T-helper 2 cell treated with Interferon-gamma antibody and Interleukin-4, amounts not matched to agents 5 μg/mL and 100 μg/mL, for 36 hours (primary cell): ENCODE results near the gene FGD4.
"Not testable (repeated sequence)": the region's sequence is repeated elsewhere in the genome, so short reads cannot be mapped to it uniquely, and the experiment has no call there.

ENCODE experiments used
- DNase-seq: peaks from one replicate; pipeline ENCODE4 v3.0.0; 2021; ENCODE audit warnings: low spot score
- H3K27ac Mint-ChIP-seq: one replicate; pipeline ENCODE4 v1.8.0; 2021; ENCODE audit warnings: mild to moderate bottlenecking, mixed read lengths
- H3K27me3 Mint-ChIP-seq: one replicate; pipeline ENCODE4 v1.8.0; 2021; ENCODE audit warnings: low read depth, mixed read lengths
- H3K36me3 Mint-ChIP-seq: one replicate; pipeline ENCODE4 v1.8.0; 2021; ENCODE audit warnings: low read depth, mixed read lengths
- H3K4me1 Mint-ChIP-seq: one replicate; pipeline ENCODE4 v1.8.0; 2021; ENCODE audit warnings: low read depth, mixed read lengths
- H3K4me3 Mint-ChIP-seq: one replicate; pipeline ENCODE4 v1.8.0; 2022; ENCODE audit warnings: mild to moderate bottlenecking, moderate library complexity, mixed read lengths
- H3K9me3 Mint-ChIP-seq: one replicate; pipeline ENCODE4 v1.8.0; 2021; ENCODE audit warnings: mixed read lengths

The FGD4 gene

DNA sequence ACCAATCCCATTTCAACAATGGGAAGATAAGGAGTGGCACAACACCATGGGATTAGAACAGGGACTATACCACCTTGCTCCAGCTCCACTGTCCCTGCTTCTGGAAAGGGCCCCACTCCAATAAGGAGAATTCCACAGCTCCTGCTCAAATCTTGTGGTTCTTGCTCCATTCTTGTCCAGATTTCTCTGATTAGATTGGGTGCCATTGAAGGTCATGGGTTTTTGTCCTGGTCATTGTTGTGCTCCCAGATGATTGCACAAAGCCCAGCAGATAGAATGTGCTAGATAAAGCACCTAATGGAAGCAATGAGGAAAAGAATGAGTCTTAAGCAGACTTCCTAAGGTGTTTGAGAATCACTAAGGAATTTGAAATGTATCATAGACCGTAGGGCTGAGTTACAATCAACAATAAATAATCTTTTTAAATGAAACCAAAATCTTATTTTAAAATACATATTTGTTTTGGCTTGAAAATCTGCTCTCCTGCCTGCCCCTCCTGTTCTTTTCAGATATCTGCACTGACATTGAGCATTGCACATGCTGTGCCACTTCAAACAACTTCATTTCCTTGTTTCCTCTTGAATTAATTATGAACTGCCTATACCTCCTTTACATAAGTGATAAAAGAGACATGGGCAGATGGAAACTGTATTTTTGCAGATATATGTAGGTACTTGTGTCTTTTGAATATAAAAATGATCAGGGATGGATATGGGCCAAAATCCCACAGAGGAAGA is 115.9 kb downstream of the FGD4 start:
- Mint-ChIP-seq H3K9me3 (no peaks in the 10 kb centered on the region), H3K4me1 (no peaks in the 10 kb centered on the region), H3K27me3 (peaks cover 23% of the 10 kb centered on the region), H3K27ac (no peak overlapping the region), H3K36me3 (no peaks in the 10 kb centered on the region), H3K4me3 (no peak overlapping the region)
- no peak for DNase-seq

DNA sequence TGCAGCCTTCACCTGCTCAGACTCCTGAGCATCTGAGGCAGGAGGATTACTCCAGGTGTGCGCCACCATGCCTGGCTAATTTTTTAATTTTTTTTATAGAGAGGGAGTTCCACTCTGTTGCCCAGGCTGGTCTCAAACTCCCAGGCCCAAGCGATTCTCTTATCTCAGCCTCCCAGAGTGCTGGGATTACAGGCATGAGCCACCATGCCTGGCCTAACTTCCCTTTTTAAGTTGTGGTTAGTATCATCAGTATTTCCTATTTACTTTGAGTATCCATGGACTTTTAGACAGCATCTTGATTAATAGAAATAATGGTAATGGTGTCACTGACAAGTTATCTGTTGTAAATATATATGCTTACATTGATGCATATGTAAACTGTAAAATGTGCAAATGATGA is 116.9 kb downstream of the FGD4 start:
- Mint-ChIP-seq H3K4me1 (no peaks in the 10 kb centered on the region), H3K27ac (no peak overlapping the region), H3K27me3 (peaks cover 18% of the 10 kb centered on the region), H3K4me3 (no peak overlapping the region), H3K36me3 (no peaks in the 10 kb centered on the region), H3K9me3 (no peaks in the 10 kb centered on the region)
- no peak for DNase-seq

DNA sequence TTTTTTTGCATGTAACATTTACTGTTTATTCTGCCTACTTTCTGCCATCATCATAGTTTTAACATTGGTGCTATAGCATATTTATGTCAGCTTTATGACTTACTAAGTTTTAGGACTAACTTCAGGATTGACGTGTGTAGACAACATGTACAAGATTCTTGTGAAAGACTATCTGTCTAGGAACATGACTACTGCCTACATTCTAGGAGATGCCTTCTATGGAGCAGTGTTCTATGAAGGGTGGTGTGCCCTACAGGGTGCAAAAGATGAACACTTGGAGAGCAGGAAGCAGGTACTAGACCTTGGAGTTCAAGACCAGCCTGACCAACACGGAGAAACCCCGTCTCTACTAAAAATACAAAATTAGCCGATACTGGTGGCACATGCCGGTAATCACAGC is 118.6 kb downstream of the FGD4 start:
- no peaks in the 10 kb centered on the region for H3K9me3 Mint-ChIP-seq
- H3K36me3 Mint-ChIP-seq = no peaks in the 10 kb centered on the region
- no peak overlapping the region for H3K4me3 Mint-ChIP-seq
- no peak overlapping the region for H3K27ac Mint-ChIP-seq
- peaks cover 8% of the 10 kb centered on the region for H3K4me1 Mint-ChIP-seq
- peaks cover 14% of the 10 kb centered on the region for H3K27me3 Mint-ChIP-seq
- no peak for DNase-seq

- H3K27me3 Mint-ChIP-seq = peaks cover 6% of the 10 kb centered on the region
- H3K9me3 Mint-ChIP-seq = no peaks in the 10 kb centered on the region
- DNase-seq = no peak
- H3K4me1 Mint-ChIP-seq = peaks cover 9% of the 10 kb centered on the region
- no peaks in the 10 kb centered on the region for H3K36me3 Mint-ChIP-seq
- no peak overlapping the region for H3K4me3 Mint-ChIP-seq
- no peak overlapping the region for H3K27ac Mint-ChIP-seq
Measured at GRCh38 chr12:32519047-32519446, 119.7 kb downstream of the FGD4 start.

DNA sequence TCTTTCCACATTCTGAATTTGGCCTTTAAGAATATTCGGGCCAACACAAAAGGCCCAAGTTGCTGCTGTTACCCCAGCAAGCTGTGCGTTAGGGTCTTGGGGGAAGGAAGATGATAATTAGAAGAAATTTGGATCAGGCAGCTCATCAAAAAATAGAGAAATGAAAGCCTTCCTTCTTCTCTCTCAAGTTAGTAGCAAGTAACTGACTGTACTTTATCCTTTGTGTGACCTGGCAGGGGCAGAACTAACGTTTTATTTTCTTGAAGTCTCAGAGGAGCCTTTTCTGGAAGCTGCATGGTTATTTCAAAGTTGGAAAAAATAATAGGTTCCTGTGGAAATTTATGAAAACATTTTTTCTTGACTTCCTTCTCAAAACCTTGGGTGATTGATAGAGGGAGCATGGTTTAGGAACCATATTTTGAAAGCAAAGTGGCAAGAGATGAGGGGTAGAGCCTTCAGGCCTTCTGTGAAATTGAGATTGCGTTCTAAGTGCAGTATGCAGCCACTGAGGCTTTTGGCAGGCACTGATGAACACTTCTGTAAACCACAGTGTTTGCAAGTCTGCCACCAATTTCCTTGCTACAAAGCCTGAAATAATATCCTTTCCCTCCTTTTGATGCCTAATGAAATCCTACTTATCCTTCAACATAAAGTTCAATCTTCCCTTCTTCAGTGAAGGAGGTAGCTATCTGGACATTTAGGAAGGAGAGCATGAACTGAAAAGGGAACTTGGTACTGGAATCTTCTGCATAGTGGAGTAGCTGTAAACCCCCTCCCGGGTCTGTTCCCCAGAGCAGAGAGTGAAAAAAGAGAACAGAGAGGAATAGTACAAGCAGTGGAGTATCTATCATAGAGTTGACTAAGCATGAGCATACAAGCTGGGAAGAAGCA is 123.2 kb downstream of the FGD4 start:
- Mint-ChIP-seq H3K4me3 (no peak overlapping the region), H3K27ac (no peak overlapping the region), H3K4me1 (peaks cover 14% of the 10 kb centered on the region), H3K27me3 (no peaks in the 10 kb centered on the region), H3K9me3 (no peaks in the 10 kb centered on the region), H3K36me3 (no peaks in the 10 kb centered on the region)
- DNase-seq = no peak

DNA sequence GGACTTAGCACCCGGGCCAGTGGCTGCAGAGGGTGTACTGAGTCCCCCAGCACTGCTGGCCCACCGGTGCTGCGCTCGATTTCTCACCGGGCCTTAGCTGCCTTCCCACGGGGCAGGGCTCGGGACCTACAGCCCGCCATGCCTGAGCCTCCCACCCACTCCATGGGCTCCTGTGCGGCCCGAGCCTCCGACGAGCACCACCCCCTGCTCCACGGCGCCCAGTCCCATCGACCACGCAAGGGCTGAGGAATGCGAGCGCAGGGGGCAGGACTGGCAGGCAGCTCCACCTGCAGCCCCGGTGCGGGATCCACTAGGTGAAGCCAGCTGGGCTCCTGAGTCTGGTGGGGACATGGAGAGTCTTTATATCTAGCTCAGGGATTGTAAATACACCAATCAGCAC is 126.4 kb downstream of the FGD4 start:
- H3K36me3 Mint-ChIP-seq, H3K4me3 Mint-ChIP-seq, DNase-seq, H3K9me3 Mint-ChIP-seq, H3K27me3 Mint-ChIP-seq, H3K27ac Mint-ChIP-seq: not testable (repeated sequence)
- peaks cover 15% of the 10 kb centered on the region for H3K4me1 Mint-ChIP-seq

GRCh38 chr12:32526343-32526742 is 127.0 kb downstream of the FGD4 start:
- H3K4me1 Mint-ChIP-seq = peaks cover 15% of the 10 kb centered on the region
- DNase-seq, H3K27ac Mint-ChIP-seq, H3K36me3 Mint-ChIP-seq, H3K27me3 Mint-ChIP-seq, H3K9me3 Mint-ChIP-seq, H3K4me3 Mint-ChIP-seq: not testable (repeated sequence)

DNA sequence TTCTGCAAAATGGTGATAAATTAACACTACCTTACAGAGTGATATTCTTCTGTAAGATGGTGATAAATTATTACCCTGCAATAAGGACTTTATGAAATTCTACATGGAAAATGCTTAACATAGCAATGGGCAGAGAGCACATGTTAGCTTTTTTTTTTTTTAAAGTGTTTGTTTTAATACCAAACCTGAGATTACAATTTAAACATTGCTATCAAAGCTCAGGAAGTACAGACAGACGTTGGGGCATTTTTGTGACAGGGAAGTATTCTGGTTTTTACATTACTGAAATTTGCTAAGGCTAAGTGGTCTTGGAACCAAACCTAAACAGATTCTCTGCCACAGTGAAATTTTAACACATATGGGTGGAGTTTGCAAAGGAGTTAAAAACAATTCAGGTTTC is 133.1 kb downstream of the FGD4 start:
- peaks cover 8% of the 10 kb centered on the region for H3K4me1 Mint-ChIP-seq
- peaks cover 34% of the 10 kb centered on the region for H3K27me3 Mint-ChIP-seq
- no peak overlapping the region for H3K27ac Mint-ChIP-seq
- no peaks in the 10 kb centered on the region for H3K36me3 Mint-ChIP-seq
- DNase-seq = no peak
- no peak overlapping the region for H3K4me3 Mint-ChIP-seq
- no peaks in the 10 kb centered on the region for H3K9me3 Mint-ChIP-seq

DNA sequence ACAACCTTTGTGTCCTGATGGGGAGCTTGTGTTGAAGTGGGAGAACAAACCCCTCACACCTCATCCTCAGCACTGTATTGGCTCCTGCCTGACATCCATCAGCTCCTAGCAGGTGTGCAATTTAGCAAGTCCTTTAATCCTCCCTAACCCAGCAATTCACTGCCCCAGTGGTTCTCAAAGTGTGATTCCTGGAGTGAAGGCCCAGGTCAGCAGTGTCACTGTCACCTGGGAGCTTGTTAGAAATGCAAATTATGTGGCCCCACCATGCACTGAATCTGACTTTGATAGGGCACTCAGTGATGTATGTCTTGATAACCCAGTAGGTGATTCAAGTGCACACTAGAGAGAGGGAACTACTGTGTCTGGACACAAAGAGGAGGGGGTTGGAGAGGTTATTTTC is 133.6 kb downstream of the FGD4 start:
- no peak for DNase-seq
- no peak overlapping the region for H3K4me3 Mint-ChIP-seq
- H3K27me3 Mint-ChIP-seq = peaks cover 36% of the 10 kb centered on the region
- no peaks in the 10 kb centered on the region for H3K9me3 Mint-ChIP-seq
- H3K36me3 Mint-ChIP-seq = no peaks in the 10 kb centered on the region
- H3K27ac Mint-ChIP-seq = no peak overlapping the region
- H3K4me1 Mint-ChIP-seq = peaks cover 6% of the 10 kb centered on the region

GRCh38 chr12:32533506-32533905 is 134.1 kb downstream of the FGD4 start:
- H3K4me1 Mint-ChIP-seq, DNase-seq, H3K36me3 Mint-ChIP-seq, H3K4me3 Mint-ChIP-seq, H3K27ac Mint-ChIP-seq, H3K9me3 Mint-ChIP-seq: not testable (repeated sequence)
- peaks cover 38% of the 10 kb centered on the region for H3K27me3 Mint-ChIP-seq

DNA sequence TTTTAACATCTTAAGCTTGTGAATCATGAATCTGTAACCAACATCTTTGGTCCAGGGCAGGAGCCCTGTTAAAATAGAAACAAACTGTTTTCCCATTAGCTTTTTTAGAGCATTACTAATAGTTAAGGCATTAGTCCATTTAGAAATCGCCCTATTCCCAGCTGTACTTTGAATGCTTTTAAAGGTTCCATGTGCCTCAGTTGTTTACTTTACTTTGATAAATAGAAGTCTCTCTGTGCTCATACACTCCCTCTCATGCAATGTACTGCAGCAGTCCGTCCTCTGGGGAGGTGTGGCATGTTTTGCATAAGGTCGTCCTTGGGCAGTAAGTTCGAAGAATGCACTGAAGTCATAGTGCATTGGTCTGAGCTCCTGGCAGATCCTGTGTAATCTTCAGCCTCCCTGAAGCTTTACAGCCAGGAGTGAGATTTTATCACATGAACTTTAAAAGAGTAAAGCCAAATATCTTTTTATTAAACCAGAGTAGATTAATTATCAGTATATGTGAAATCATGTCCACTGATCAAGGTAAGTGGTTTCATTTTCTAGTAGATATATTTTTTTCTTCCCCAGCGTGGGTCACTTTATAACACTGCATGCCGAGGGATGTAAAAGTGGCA is 134.7 kb downstream of the FGD4 start:
- peaks cover 39% of the 10 kb centered on the region for H3K27me3 Mint-ChIP-seq
- no peak for DNase-seq
- peak overlapping the region; percentile 39 for H3K4me3 Mint-ChIP-seq
- H3K4me1 Mint-ChIP-seq = peaks cover 6% of the 10 kb centered on the region
- H3K27ac Mint-ChIP-seq = no peak overlapping the region
- H3K9me3 Mint-ChIP-seq = no peaks in the 10 kb centered on the region
- H3K36me3 Mint-ChIP-seq = no peaks in the 10 kb centered on the region

GRCh38 chr12:32534698-32535097 is 135.3 kb downstream of the FGD4 start:
- no peak for DNase-seq
- no peaks in the 10 kb centered on the region for H3K36me3 Mint-ChIP-seq
- no peak overlapping the region for H3K27ac Mint-ChIP-seq
- peaks cover 6% of the 10 kb centered on the region for H3K4me1 Mint-ChIP-seq
- H3K27me3 Mint-ChIP-seq = peaks cover 39% of the 10 kb centered on the region
- H3K4me3 Mint-ChIP-seq = no peak overlapping the region
- no peaks in the 10 kb centered on the region for H3K9me3 Mint-ChIP-seq

- H3K36me3 Mint-ChIP-seq = no peaks in the 10 kb centered on the region
- no peak overlapping the region for H3K27ac Mint-ChIP-seq
- no peak overlapping the region for H3K4me3 Mint-ChIP-seq
- DNase-seq = no peak
- H3K9me3 Mint-ChIP-seq = no peaks in the 10 kb centered on the region
- H3K27me3 Mint-ChIP-seq = peaks cover 44% of the 10 kb centered on the region
- H3K4me1 Mint-ChIP-seq = peaks cover 6% of the 10 kb centered on the region
Measured at GRCh38 chr12:32535288-32535999, 136.1 kb downstream of the FGD4 start.

DNA sequence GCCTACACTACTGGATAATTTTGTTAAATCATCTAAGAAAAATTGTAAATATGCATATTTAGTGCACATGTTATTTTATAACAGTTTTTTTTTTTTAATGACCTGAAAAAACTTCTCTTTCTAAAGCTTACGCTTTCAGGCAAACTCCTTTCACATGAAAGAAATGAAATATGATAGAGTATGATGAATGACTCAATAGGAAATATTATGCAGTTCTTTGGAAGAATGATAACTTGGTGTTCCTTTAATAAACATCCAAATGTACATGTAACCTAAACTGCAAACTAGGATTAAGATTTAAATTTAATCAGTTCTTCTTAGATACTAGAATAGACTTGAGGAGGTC is 136.6 kb downstream of the FGD4 start:
- DNase-seq = no peak
- Mint-ChIP-seq H3K4me3 (no peak overlapping the region), H3K36me3 (no peaks in the 10 kb centered on the region), H3K9me3 (no peaks in the 10 kb centered on the region), H3K27ac (no peak overlapping the region), H3K4me1 (peaks cover 6% of the 10 kb centered on the region), H3K27me3 (peaks cover 48% of the 10 kb centered on the region)
